ENCODE data around the gene BCHE.

- TF ChIP-seq POLR2AphosphoS5 (IDR thresholded peaks at IDR 0.05; ENCODE audit: low read depth, low read length): no peak
- TF ChIP-seq REST (IDR thresholded peaks at IDR 0.05; ENCODE audit: insufficient read depth in 1 of 2, low read depth in 2 of 2, low read length in 2 of 2): no peak
- TF ChIP-seq TAF1 (IDR thresholded peaks at IDR 0.05; ENCODE audit: borderline replicate concordance, insufficient read depth, low read length): no peak
- TF ChIP-seq SIN3A (IDR thresholded peaks at IDR 0.05; ENCODE audit: borderline replicate concordance, insufficient read depth, low read length): no peak
- no peak for TF ChIP-seq FOXP2 (optimal IDR thresholded peaks at IDR 0.05; ENCODE audit: borderline replicate concordance, extremely low read depth, extremely low read length, insufficient read depth)
Measured at GRCh38 chr3:165751637-165752036, 85.6 kb downstream of the BCHE start.
